Muscle of leg (tissue), 11 donors: Measurements from ENCODE around the gene AGRN. TPM values are rescaled to one million over a fixed set of nuclear protein-coding genes. Genes with fewer than 3 reads are reported as not detected.
"Not testable (repeated sequence)": the region's sequence is repeated elsewhere in the genome, so short reads cannot be mapped to it uniquely, and the experiment has no call there.

Experiments used
- DNase-seq: peaks from one replicate; pipeline ENCODE4 v3.0.0; 2013
- H3K27ac ChIP-seq: one replicate; pipeline ENCODE4 v1.5.1; 2013; ENCODE audit warnings: mild to moderate bottlenecking, low read length, control low read depth
- H3K27me3 ChIP-seq: one replicate; pipeline ENCODE4 v1.6.1; 2013; ENCODE audit warnings: low read length; ENCODE audit not compliant: control insufficient read depth, insufficient read depth
- H3K36me3 ChIP-seq: one replicate; pipeline ENCODE4 v1.6.1; 2013; ENCODE audit warnings: low read length; ENCODE audit not compliant: control insufficient read depth, insufficient read depth
- H3K4me1 ChIP-seq: one replicate; pipeline ENCODE4 v1.6.1; 2013; ENCODE audit warnings: low read length; ENCODE audit not compliant: control insufficient read depth, insufficient read depth
- H3K4me3 ChIP-seq: one replicate; pipeline ENCODE4 v1.5.1; 2013; ENCODE audit warnings: low read length, control low read depth
- H3K9me3 ChIP-seq: replicated peaks from 2 replicates; pipeline ENCODE4 v1.6.1; 2013; ENCODE audit warnings: low read depth, low read length; ENCODE audit not compliant: control insufficient read depth
- WGBS: methylation state at CpG from one replicate; pipeline ENCODE4 v1.1.5; 2013; ENCODE audit warnings: missing lambda C conversion rate; ENCODE audit not compliant: insufficient coverage; 5-methylcytosine and 5-hydroxymethylcytosine counted together
- polyA plus RNA-seq, 8 donors: library from polyadenylated mRNA; unstranded; fragments of 120-200 nt; gene quantifications; one replicate each; pipeline versions ENCODE4 v1.2.1 to v1.2.3, GENCODE V29; 2013; ENCODE audit warnings: inconsistent platforms in 1 of 8, low replicate concordance in 1 of 8; ENCODE audit not compliant: insufficient read length in 8 of 8, insufficient read depth in 1 of 8
- total RNA-seq: library from RNA; stranded (reverse); fragments of 120-200 nt; gene quantifications from one replicate; pipeline ENCODE4 v1.2.4, GENCODE V29; 2013

Gene AGRN
- total and polyA plus RNA-seq, 9 donors, result 16.0 to 92.0 (median 58.0) TPM

- peak within 1 kb of the TSS; percentile 95 for H3K4me3 ChIP-seq
- H3K27me3 ChIP-seq, result no peaks in the 10 kb centered on the region
- peak within 1 kb of the TSS; percentile 94 for H3K27ac ChIP-seq
- 3% methylated on average over 20 of the region's 30 CpGs for WGBS
- H3K36me3 ChIP-seq, result no peaks in the 10 kb centered on the region
- H3K9me3 ChIP-seq, result peaks cover 3% of the 10 kb centered on the region
- peaks cover 26% of the 10 kb centered on the region for H3K4me1 ChIP-seq
- peak; percentile 96 for DNase-seq
Observed at GRCh38 chr1:1013105-1013921, 6.6 kb upstream of the AGRN start, which contains the start of gene ISG15. TSS of gene ISG15 (plus strand) at chr1:1013497. CDS start at chr1:1013574, 77 bp downstream.

- H3K4me3 ChIP-seq, result peak overlapping the region; percentile 95
- peak; percentile 72 for DNase-seq
- 33% methylated on average over 37 of the region's 41 CpGs for WGBS
Observed at GRCh38 chr1:1013922-1014648, 5.8 kb upstream of the AGRN start.

GRCh38 chr1:1014799-1015681 lies 4.9 kb upstream of the AGRN start:
- Histone ChIP-seq H3K4me3 (peak overlapping the region; percentile 95), H3K27ac (peak overlapping the region; percentile 94), H3K9me3 (peaks cover 3% of the 10 kb centered on the region), H3K36me3 (no peaks in the 10 kb centered on the region), H3K4me1 (peaks cover 29% of the 10 kb centered on the region), H3K27me3 (no peaks in the 10 kb centered on the region)
- 55% methylated on average over 13 of the region's 20 CpGs for WGBS
- DNase-seq, result peak; percentile 24

More at GRCh38 chr1:1013922-1014648, 5.8 kb upstream of the AGRN start:
- Histone ChIP-seq H3K9me3 (peaks cover 3% of the 10 kb centered on the region), H3K27ac (peak overlapping the region; percentile 94), H3K36me3 (no peaks in the 10 kb centered on the region), H3K4me1 (peaks cover 28% of the 10 kb centered on the region), H3K27me3 (no peaks in the 10 kb centered on the region)

GRCh38 chr1:1017397-1018320 lies 2.3 kb upstream of the AGRN start:
- peaks cover 47% of the 10 kb centered on the region for H3K4me1 ChIP-seq
- WGBS, result 66% methylated on average over 9 of the region's 17 CpGs

GRCh38 chr1:1018321-1018685 lies 1.6 kb upstream of the AGRN start:
- not testable (repeated sequence) for H3K27me3 ChIP-seq, DNase-seq, H3K36me3 ChIP-seq, H3K27ac ChIP-seq, H3K9me3 ChIP-seq, H3K4me3 ChIP-seq
- peaks cover 51% of the 10 kb centered on the region for H3K4me1 ChIP-seq
- WGBS, result 95% methylated on average over 18 of the region's 26 CpGs

More at GRCh38 chr1:1017397-1018320, 2.3 kb upstream of the AGRN start:
- DNase-seq, H3K27ac ChIP-seq, H3K27me3 ChIP-seq, H3K4me3 ChIP-seq, H3K36me3 ChIP-seq, H3K9me3 ChIP-seq: not testable (repeated sequence)

- Histone ChIP-seq H3K4me1 (peaks cover 52% of the 10 kb centered on the region), H3K9me3 (no peaks in the 10 kb centered on the region), H3K27ac (peak overlapping the region; percentile 65), H3K36me3 (peaks cover 5% of the 10 kb centered on the region), H3K4me3 (peak overlapping the region; percentile 37), H3K27me3 (peaks cover 3% of the 10 kb centered on the region)
- peak; percentile 93 for DNase-seq
- 1% methylated on average over 47 of the region's 91 CpGs for WGBS
Observed at GRCh38 chr1:1019122-1019999, 559 bp upstream of the AGRN start.

- Histone ChIP-seq H3K27ac (peak overlapping the region; percentile 29), H3K36me3 (peaks cover 5% of the 10 kb centered on the region), H3K27me3 (peaks cover 3% of the 10 kb centered on the region), H3K4me1 (peaks cover 50% of the 10 kb centered on the region), H3K9me3 (no peaks in the 10 kb centered on the region), H3K4me3 (peak overlapping the region; percentile 45)
- DNase-seq, result peak; percentile 32
- WGBS, result 0% methylated on average over 27 of the region's 59 CpGs
Observed at GRCh38 chr1:1020415-1021009, 592 bp downstream of the AGRN start.
